Thyroid gland (tissue), 4 donors: Measurements from ENCODE around the gene FAM20C.

Experiments
- CTCF ChIP-seq, 6 experiments: fragments of 200-600 bp in 3 of 6; fragments of 450-650 bp in 3 of 6; sonication (generic) in 3 of 6; IDR thresholded peaks; one replicate each; pipeline ENCODE4 v1.5.1; 2016 to 2019; ENCODE audit warnings: antibody characterized with exemption in 6 of 6, mild to moderate bottlenecking in 2 of 6, inconsistent platforms in 1 of 6, moderate library complexity in 1 of 6
- POLR2A ChIP-seq, 2 donors: fragments of 450-650 bp; IDR thresholded peaks; one replicate each; pipeline ENCODE4 v1.6.1; 2017; ENCODE audit warnings: antibody characterized with exemption in 2 of 2, mild to moderate bottlenecking in 2 of 2, moderate library complexity in 1 of 2

DNA sequence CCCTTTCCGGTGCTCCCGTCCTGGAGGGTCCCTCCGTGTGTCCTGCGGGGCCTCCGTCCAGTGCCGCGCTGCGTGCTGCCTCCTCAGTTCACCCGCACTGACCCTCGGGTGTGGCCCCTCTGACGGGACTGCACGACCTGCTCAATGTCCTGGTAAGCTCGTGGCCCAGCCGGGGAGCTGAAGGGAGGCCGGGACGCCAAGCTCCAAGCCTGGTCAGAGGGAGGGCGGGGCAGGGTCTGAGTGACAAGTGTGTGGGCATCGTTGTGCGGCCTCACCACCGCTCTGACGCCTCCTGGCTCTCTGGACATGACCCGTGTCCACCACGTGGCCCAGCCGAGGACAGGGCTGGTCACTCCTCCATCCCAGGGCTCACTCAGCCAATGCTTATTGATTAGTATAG, 25.9 kb downstream of the FAM20C start:
- TF ChIP-seq CTCF (IDR thresholded peaks at IDR 0.05) (no peak), POLR2A (IDR thresholded peaks at IDR 0.05) (no peak)
